Measurements from ENCODE around the gene ST7. TPM values are rescaled to one million over a fixed set of nuclear protein-coding genes. Genes with fewer than 3 reads are reported as not detected.
A peak's percentile ranks its signal among the peaks of the same experiment; 100 is the strongest.

The ST7 gene
- total RNA-seq, 1 experiment from 2014 or later: 12.9 TPM

DNA sequence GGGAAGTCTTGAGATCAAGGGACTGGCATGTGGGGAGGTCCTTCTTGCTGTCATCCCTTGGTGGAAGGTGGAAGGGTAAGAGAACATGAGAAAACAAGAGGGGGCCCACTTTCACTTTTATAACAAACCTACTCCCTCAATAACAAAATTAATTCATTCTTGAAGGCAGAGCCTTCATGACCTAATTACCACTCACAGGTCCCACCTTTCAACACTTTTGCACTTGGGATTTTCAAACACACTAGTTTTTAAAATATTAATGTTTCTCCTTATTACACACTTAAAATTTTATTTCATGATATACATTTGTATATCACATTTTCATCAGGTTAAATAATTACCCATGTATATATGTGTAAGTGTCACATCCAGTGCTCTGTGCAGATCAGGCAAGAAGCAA is 2.0 kb downstream of the ST7 start:
- no peaks in the 10 kb centered on the region for H3K9me3 ChIP-seq (ENCODE audit: control insufficient read depth, low read depth, low read length)
- no peak for DNase-seq
- no peak overlapping the region for H3T11ph ChIP-seq (ENCODE audit: low read length)
- no peak overlapping the region for H3K9ac ChIP-seq (ENCODE audit: extremely low read depth, insufficient read length, low read length)
- no peak overlapping the region for H2BK5ac ChIP-seq (ENCODE audit: insufficient read length, low read length)
- H3K36me3 Mint-ChIP-seq (ENCODE audit: insufficient read depth in 1 of 3, low read depth in 3 of 3): peaks cover 0 to 8% (median 5%) of the 10 kb centered on the region in 3 experiments; a peak in 5 of 7 replicates
- H2BK12ac ChIP-seq (ENCODE audit: insufficient read length, low read depth, low read length): no peak overlapping the region
- H2AK5ac ChIP-seq (ENCODE audit: insufficient read length, low read length): no peak overlapping the region
- TF ChIP-seq, protein P1, sequence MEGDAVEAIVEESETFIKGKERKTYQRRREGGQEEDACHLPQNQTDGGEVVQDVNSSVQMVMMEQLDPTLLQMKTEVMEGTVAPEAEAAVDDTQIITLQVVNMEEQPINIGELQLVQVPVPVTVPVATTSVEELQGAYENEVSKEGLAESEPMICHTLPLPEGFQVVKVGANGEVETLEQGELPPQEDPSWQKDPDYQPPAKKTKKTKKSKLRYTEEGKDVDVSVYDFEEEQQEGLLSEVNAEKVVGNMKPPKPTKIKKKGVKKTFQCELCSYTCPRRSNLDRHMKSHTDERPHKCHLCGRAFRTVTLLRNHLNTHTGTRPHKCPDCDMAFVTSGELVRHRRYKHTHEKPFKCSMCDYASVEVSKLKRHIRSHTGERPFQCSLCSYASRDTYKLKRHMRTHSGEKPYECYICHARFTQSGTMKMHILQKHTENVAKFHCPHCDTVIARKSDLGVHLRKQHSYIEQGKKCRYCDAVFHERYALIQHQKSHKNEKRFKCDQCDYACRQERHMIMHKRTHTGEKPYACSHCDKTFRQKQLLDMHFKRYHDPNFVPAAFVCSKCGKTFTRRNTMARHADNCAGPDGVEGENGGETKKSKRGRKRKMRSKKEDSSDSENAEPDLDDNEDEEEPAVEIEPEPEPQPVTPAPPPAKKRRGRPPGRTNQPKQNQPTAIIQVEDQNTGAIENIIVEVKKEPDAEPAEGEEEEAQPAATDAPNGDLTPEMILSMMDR (conservative IDR thresholded peaks at IDR 0.05): no peak
- H3K27ac Mint-ChIP-seq: no peak overlapping the region
- no peak overlapping the region for H2BK15ac ChIP-seq (ENCODE audit: low read depth, low read length)
- no peaks in the 10 kb centered on the region; the same call in 1 of the 2 replicates for H3K4me1 ChIP-seq (ENCODE audit: insufficient read depth, low read length)
- no peak overlapping the region for H4K8ac ChIP-seq (replicated peaks; ENCODE audit: insufficient read length, low read depth, low read length)
- no peaks in the 10 kb centered on the region for H4K20me1 ChIP-seq (ENCODE audit: control insufficient read depth, insufficient read depth, insufficient read length)
- H3K4me2 ChIP-seq (ENCODE audit: insufficient read depth, insufficient read length, low read length): peak overlapping the region; percentile 98
- H4K91ac ChIP-seq (ENCODE audit: insufficient read length, low read depth, low read length): no peak overlapping the region
- H2BK120ac ChIP-seq (ENCODE audit: low read depth, low read length, poor library complexity, severe bottlenecking): no peak overlapping the region
- H3K27me3 ChIP-seq (ENCODE audit: insufficient read depth, low read length): no peaks in the 10 kb centered on the region
- H2BK20ac ChIP-seq (ENCODE audit: low read depth, low read length, poor library complexity, severe bottlenecking): no peak overlapping the region
- H3K23me2 ChIP-seq (ENCODE audit: insufficient read length, low read depth, low read length, poor library complexity, severe bottlenecking): peaks cover 5% of the 10 kb centered on the region
- H4K5ac ChIP-seq (ENCODE audit: insufficient read length, low read depth, low read length): no peak overlapping the region
- H3K79me2 ChIP-seq (ENCODE audit: insufficient read depth, low read length): no peaks in the 10 kb centered on the region; the same call in 1 of the 2 replicates
- no peak overlapping the region for H3K14ac ChIP-seq (ENCODE audit: insufficient read depth, low read length)
- H3K18ac ChIP-seq (ENCODE audit: insufficient read length, low read depth, low read length): no peak overlapping the region
- H2AFZ ChIP-seq (ENCODE audit: low read length): no peak overlapping the region
- no peaks in the 10 kb centered on the region for H3K9me3 Mint-ChIP-seq
- peak overlapping the region; percentile 88 to 99 for H3K4me3 Mint-ChIP-seq
- H3K4ac ChIP-seq (ENCODE audit: low read depth, low read length): no peak overlapping the region
- H3K4me1 Mint-ChIP-seq: peaks cover 33 to 35% of the 10 kb centered on the region in 2 experiments
- H3K27ac ChIP-seq (ENCODE audit: insufficient read length, low read depth, low read length): no peak overlapping the region
- H3K23ac ChIP-seq (ENCODE audit: insufficient read length, low read depth, low read length): no peak overlapping the region
- no peak overlapping the region for H3K56ac ChIP-seq (ENCODE audit: insufficient read length, low read depth, low read length)
- no peaks in the 10 kb centered on the region for H3K79me1 ChIP-seq (ENCODE audit: insufficient read depth, low read depth, low read length, poor library complexity, severe bottlenecking)
- no peaks in the 10 kb centered on the region for H3K27me3 Mint-ChIP-seq (ENCODE audit: low read depth)
